Ishikawa (cell line): Measurements from ENCODE around the gene CHCHD5.

Experiments
- CEBPB ChIP-seq: IDR thresholded peaks from 2 replicates; pipeline ENCODE4 v1.6.1; 2012
- EP300 ChIP-seq: IDR thresholded peaks from 2 replicates; pipeline ENCODE4 v1.6.1; 2012; ENCODE audit warnings: borderline replicate concordance

DNA sequence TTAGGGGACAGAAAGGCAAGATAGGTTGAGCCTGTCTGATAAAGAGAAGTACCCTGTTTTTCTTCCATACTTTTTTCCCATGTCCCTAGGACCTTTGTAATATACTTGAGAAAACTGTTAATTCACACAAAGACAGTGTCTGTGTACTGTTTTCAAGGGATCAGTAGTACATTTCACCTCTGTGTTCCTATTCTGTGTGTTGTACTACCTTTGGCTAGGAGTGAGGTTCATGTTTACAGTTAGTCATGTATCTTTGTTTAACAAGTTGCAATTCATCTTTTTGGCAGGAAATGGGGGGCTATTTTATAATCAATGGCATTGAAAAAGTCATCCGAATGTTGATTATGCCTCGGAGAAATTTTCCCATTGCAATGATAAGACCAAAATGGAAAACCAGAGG, 35.4 kb upstream of the CHCHD5 start:
- TF ChIP-seq EP300 (no peak), CEBPB (no peak)
